ENCODE results near the gene PKDREJ. TPM values are rescaled to one million over a fixed set of nuclear protein-coding genes. Genes with fewer than 3 reads are reported as not detected.

Gene PKDREJ
- total RNA-seq, 2 donors from 2014 or later = 0.04 TPM; not detected in 1

DNA sequence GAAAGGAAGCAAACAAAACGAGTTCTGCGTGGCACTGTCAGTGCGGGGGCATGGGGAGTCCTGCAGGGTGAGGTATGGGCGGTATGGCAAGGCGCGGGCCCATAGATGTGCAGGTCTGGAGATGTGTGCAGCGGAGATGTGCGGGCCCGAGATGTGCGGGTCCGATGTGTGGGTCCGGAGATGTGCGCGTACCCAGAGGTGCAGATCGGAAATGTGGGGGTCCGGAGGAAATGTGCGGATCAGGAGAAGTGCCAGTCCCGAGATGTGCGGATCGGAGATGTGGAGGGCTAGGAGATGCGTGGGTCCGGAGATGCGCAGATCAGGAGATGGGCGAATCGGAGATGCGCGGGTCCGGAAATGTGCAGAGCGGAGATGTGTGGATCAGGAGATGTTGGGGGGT lies 49.0 kb downstream of the PKDREJ start:
- H3K27ac Mint-ChIP-seq = no peak overlapping the region
- peaks cover 48% of the 10 kb centered on the region for H3K9me3 Mint-ChIP-seq
- H3K36me3 ChIP-seq (ENCODE audit: control insufficient read depth, insufficient read depth, low read length) = no peaks in the 10 kb centered on the region
- no peaks in the 10 kb centered on the region for H3K4me1 Mint-ChIP-seq
- no peak overlapping the region for H3K4me3 Mint-ChIP-seq
- H3K27me3 Mint-ChIP-seq (ENCODE audit: insufficient read depth) = no peaks in the 10 kb centered on the region
- no peak for DNase-seq
- WGBS, 2 experiments (ENCODE audit: insufficient coverage in 1 of 2, insufficient read length in 1 of 2) = 94 to 95% methylated on average over 18 to 29 of the region's 29 CpGs
- TF ChIP-seq, protein P1, sequence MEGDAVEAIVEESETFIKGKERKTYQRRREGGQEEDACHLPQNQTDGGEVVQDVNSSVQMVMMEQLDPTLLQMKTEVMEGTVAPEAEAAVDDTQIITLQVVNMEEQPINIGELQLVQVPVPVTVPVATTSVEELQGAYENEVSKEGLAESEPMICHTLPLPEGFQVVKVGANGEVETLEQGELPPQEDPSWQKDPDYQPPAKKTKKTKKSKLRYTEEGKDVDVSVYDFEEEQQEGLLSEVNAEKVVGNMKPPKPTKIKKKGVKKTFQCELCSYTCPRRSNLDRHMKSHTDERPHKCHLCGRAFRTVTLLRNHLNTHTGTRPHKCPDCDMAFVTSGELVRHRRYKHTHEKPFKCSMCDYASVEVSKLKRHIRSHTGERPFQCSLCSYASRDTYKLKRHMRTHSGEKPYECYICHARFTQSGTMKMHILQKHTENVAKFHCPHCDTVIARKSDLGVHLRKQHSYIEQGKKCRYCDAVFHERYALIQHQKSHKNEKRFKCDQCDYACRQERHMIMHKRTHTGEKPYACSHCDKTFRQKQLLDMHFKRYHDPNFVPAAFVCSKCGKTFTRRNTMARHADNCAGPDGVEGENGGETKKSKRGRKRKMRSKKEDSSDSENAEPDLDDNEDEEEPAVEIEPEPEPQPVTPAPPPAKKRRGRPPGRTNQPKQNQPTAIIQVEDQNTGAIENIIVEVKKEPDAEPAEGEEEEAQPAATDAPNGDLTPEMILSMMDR (conservative IDR thresholded peaks at IDR 0.05) = no peak
- no peaks in the 10 kb centered on the region for H3K4me1 ChIP-seq (ENCODE audit: control insufficient read depth, insufficient read depth, low read length)
- no peaks in the 10 kb centered on the region for H3K27me3 ChIP-seq (ENCODE audit: control insufficient read depth, insufficient read depth, low read length, poor library complexity, severe bottlenecking)
- H3K27ac ChIP-seq (ENCODE audit: low read depth, low read length) = no peak overlapping the region
- no peak overlapping the region for H3K9ac ChIP-seq (ENCODE audit: extremely low read depth, low read length, poor library complexity, severe bottlenecking)
- H3K9me3 ChIP-seq (ENCODE audit: control insufficient read depth, low read length) = peaks cover 9% of the 10 kb centered on the region
- H3K36me3 Mint-ChIP-seq (ENCODE audit: low read depth) = peaks cover 69% of the 10 kb centered on the region
- H3K4me3 ChIP-seq (ENCODE audit: low read length) = no peak overlapping the region

DNA sequence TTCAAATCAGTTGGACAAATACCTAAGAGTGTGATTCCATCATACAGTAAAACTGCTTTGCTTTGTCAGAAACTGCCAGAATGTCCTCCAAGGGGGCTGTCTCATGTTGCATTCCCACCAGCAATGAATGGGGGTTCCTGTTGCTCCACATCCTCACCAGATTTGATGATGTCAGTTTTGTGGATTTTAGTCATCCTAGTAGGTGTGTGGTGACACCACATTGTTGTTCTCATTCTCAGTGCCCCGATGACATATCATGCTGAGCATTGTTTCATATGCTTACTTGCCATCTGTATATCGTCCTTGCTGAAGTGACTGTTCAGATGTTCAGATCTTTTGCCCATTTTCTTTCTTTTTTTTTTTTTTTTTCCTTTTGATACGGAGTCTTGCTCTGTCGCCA lies 50.1 kb downstream of the PKDREJ start:
- Mint-ChIP-seq H3K9me3 (peaks cover 59% of the 10 kb centered on the region), H3K4me3 (no peak overlapping the region), H3K4me1 (no peaks in the 10 kb centered on the region), H3K27me3 (ENCODE audit: insufficient read depth) (no peaks in the 10 kb centered on the region), H3K27ac (no peak overlapping the region), H3K36me3 (ENCODE audit: low read depth) (peaks cover 74% of the 10 kb centered on the region)
- H3K27me3 ChIP-seq (ENCODE audit: control insufficient read depth, insufficient read depth, low read length, poor library complexity, severe bottlenecking) = no peaks in the 10 kb centered on the region
- H3K4me3 ChIP-seq (ENCODE audit: low read length) = no peak overlapping the region
- no peaks in the 10 kb centered on the region for H3K4me1 ChIP-seq (ENCODE audit: control insufficient read depth, insufficient read depth, low read length)
- 83 to 96% methylated on average over 4 of the region's 4 CpGs for WGBS, 2 experiments (ENCODE audit: insufficient coverage in 1 of 2, insufficient read length in 1 of 2)
- no peak for DNase-seq
- TF ChIP-seq, protein P1 (conservative IDR thresholded peaks at IDR 0.05) = no peak
- H3K27ac ChIP-seq (ENCODE audit: low read depth, low read length) = no peak overlapping the region
- H3K9me3 ChIP-seq (ENCODE audit: control insufficient read depth, low read length) = peaks cover 19% of the 10 kb centered on the region
- H3K9ac ChIP-seq (ENCODE audit: extremely low read depth, low read length, poor library complexity, severe bottlenecking) = no peak overlapping the region
- H3K36me3 ChIP-seq (ENCODE audit: control insufficient read depth, insufficient read depth, low read length) = no peaks in the 10 kb centered on the region

DNA sequence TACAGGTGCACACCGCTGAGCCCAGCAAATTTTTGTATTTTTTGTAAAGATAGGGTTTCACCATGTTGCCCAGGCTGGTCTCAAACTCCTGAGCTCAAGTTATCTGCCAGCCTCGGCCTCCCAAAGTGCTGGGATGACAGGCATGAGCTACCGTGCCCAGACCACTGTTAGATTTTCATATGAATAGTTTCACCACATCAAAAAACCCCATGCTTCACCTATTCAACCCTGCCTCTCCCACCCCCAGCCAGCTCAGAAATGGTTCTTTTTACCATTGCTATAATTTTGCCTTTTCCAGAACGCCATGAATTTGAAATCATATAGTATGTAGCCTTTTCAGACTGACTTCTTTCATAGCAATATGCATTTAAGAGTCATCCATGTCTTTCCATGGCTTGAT lies 50.9 kb downstream of the PKDREJ start:
- Mint-ChIP-seq H3K27me3 (ENCODE audit: insufficient read depth) (no peaks in the 10 kb centered on the region), H3K4me3 (no peak overlapping the region), H3K27ac (no peak overlapping the region), H3K9me3 (peaks cover 60% of the 10 kb centered on the region), H3K4me1 (no peaks in the 10 kb centered on the region), H3K36me3 (ENCODE audit: low read depth) (peaks cover 73% of the 10 kb centered on the region)
- Histone ChIP-seq H3K4me1 (ENCODE audit: control insufficient read depth, insufficient read depth, low read length) (no peaks in the 10 kb centered on the region), H3K27me3 (ENCODE audit: control insufficient read depth, insufficient read depth, low read length, poor library complexity, severe bottlenecking) (no peaks in the 10 kb centered on the region), H3K9me3 (ENCODE audit: control insufficient read depth, low read length) (peaks cover 23% of the 10 kb centered on the region), H3K4me3 (ENCODE audit: low read length) (no peak overlapping the region), H3K36me3 (ENCODE audit: control insufficient read depth, insufficient read depth, low read length) (no peaks in the 10 kb centered on the region), H3K27ac (ENCODE audit: low read depth, low read length) (no peak overlapping the region), H3K9ac (ENCODE audit: extremely low read depth, low read length, poor library complexity, severe bottlenecking) (no peak overlapping the region)
- 88 to 89% methylated on average over 3 to 4 of the region's 4 CpGs for WGBS, 2 experiments (ENCODE audit: insufficient coverage in 1 of 2, insufficient read length in 1 of 2)
- TF ChIP-seq, protein P1 (conservative IDR thresholded peaks at IDR 0.05) = no peak
- no peak for DNase-seq
